ENCODE results near the gene NLGN3.

The NLGN3 gene

DNA sequence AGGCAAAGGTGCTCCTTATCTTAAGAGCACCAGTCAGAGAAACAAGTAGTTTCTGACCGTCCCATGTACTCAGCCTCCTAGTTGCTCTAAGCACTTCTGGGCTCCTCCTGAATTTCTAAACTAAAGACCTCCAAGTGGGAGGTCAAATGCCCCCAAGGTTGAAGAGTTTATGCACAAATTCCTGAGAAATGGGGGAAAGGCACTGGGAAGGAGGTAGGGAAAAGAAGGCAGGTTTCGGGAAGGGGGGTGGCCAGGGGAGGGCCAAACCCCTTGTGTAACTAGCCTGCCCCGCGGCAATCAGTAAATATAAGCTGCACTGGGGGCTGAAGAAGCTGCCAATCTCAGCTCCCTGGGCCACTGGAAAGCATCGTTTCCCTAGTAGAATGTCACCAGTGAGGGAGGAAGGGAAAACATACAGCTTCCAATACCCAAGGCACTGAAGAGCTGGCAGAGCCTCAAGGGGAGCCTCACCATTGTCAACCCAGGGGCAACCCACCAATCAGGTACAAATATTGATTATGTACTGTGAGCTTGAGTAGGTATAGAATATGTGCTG is 45.6 kb upstream of the NLGN3 start:
- no peak for DNase-seq (ENCODE audit: extremely low read depth, low read depth)
- TF ChIP-seq CTCF (IDR thresholded peaks at IDR 0.05; ENCODE audit: low read depth, low read length, missing control alignments) = no peak
- H3K4me3 ChIP-seq (replicated peaks; ENCODE audit: low read depth, low read length) = no peak overlapping the region

DNA sequence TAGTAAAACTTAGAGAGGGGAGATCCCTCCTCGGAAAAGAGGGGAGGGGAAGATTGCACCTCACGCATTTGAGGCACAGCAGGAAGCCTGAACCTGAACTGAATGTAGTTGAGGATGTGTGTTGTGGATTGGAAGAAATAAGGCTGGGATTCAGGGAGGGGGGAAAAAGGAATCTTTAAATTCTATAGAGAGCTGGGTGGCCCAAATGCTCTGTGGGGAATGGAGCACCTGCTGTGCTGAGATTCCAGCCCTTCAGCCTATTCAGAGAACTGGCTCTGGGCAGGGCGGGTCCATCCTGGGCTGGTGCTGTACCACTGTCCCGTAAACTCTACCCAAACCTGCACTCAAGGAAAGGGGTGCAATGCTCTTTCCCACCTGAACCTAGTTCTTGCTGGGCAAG is 44.9 kb upstream of the NLGN3 start:
- no peak for TF ChIP-seq CTCF (IDR thresholded peaks at IDR 0.05; ENCODE audit: low read depth, low read length, missing control alignments)
- no peak for DNase-seq (ENCODE audit: extremely low read depth, low read depth)
- H3K4me3 ChIP-seq (replicated peaks; ENCODE audit: low read depth, low read length) = no peak overlapping the region

DNA sequence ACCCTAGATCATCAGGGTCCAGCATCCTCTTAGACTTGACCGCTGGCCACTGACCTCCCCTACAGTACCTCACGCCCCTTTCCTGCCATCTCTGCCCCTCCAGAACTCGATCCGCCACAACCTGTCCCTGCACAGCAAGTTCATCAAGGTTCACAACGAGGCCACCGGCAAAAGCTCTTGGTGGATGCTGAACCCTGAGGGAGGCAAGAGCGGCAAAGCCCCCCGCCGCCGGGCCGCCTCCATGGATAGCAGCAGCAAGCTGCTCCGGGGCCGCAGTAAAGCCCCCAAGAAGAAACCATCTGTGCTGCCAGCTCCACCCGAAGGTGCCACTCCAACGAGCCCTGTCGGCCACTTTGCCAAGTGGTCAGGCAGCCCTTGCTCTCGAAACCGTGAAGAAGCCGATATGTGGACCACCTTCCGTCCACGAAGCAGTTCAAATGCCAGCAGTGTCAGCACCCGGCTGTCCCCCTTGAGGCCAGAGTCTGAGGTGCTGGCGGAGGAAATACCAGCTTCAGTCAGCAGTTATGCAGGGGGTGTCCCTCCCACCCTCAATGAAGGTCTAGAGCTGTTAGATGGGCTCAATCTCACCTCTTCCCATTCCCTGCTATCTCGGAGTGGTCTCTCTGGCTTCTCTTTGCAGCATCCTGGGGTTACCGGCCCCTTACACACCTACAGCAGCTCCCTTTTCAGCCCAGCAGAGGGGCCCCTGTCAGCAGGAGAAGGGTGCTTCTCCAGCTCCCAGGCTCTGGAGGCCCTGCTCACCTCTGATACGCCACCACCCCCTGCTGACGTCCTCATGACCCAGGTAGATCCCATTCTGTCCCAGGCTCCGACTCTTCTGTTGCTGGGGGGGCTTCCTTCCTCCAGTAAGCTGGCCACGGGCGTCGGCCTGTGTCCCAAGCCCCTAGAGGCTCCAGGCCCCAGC is 43.8 kb upstream of the NLGN3 start:
- no peak overlapping the region for H3K4me3 ChIP-seq (replicated peaks; ENCODE audit: low read depth, low read length)
- no peak for DNase-seq (ENCODE audit: extremely low read depth, low read depth)

DNA sequence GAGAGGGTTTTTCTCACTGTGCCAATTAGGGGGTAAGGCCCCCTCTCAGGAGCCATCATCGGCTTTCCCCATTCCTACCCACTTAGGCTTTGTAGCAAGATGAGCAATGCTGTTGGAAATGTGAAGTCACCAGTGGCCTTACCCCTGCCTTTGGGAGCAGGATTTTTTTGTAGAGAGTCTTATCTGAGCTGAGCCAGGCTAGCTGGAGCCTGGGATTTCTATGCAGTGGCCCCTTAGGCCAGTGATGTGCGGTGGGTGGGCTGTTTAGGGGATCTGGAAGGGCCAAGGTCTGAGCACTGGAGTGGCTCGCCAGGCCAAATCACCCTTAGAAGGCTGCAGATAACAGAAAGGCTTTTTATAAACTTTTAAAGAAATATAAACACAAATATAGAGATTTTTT is 42.3 kb upstream of the NLGN3 start:
- DNase-seq (ENCODE audit: extremely low read depth, low read depth) = no peak
- H3K4me3 ChIP-seq (replicated peaks; ENCODE audit: low read depth, low read length) = no peak overlapping the region
- TF ChIP-seq CTCF (IDR thresholded peaks at IDR 0.05; ENCODE audit: low read depth, low read length, missing control alignments) = no peak

More for the DNA sequence above, 43.8 kb upstream of the NLGN3 start:
- TF ChIP-seq CTCF (IDR thresholded peaks at IDR 0.05; ENCODE audit: low read depth, low read length, missing control alignments) = no peak

DNA sequence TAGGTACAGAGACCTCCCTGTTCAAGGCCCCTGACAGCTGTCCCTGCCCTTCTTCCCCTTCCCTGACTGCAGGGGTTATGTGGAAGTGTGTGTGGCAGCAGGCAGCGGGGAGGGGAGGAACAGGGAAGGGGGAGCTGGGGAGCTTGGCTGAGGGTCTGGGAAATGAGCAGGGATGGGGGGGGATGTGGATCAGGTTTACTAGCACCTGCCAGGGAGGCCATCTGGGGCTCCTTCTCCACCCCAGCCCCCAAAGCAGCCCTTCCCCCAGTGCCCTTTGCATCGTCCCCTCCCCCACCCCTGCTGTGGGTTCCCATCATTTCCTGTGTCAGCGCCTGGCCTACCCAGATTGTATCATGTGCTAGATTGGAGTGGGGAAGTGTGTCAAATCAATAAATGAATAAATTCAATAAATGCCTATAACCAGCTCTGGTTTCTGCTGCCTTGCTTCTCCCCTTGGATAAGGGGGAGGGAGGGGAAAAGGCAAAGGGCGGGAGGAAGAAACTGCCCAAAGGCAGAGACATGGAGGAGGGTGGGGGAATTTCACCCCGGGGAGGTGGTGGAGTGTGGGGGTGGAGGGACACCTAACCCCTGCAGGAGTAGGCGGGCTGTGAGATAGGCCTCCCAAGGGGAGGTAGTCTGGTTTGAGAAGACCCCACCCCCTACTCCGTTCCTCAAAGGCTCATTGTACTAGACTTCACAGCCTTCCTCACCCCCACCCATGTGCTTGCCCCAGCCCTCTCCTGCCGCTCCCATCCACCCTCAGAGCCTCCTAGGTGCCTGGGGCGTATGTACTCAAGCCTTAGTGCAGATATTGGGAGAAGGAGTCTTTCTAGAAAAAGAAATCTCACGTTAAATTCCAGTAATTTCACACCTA is 41.3 kb upstream of the NLGN3 start:
- no peak for DNase-seq (ENCODE audit: extremely low read depth, low read depth)
- no peak for TF ChIP-seq CTCF (IDR thresholded peaks at IDR 0.05; ENCODE audit: low read depth, low read length, missing control alignments)
- no peak overlapping the region for H3K4me3 ChIP-seq (replicated peaks; ENCODE audit: low read depth, low read length)

- H3K4me3 ChIP-seq (replicated peaks; ENCODE audit: low read depth, low read length) = no peak overlapping the region
- no peak for TF ChIP-seq CTCF (IDR thresholded peaks at IDR 0.05; ENCODE audit: low read depth, low read length, missing control alignments)
- DNase-seq (ENCODE audit: extremely low read depth, low read depth) = no peak
Measured at GRCh38 chrX:71105628-71106027, 39.0 kb upstream of the NLGN3 start.
